Activated CD4-positive, alpha-beta T cell treated with anti-CD3 and anti-CD28 coated beads, Interleukin-2, amount 50 U/mL, for 4 hours (primary cell): ENCODE measurements around the gene ACOT13.
"Not testable (repeated sequence)": the region's sequence is repeated elsewhere in the genome, so short reads cannot be mapped to it uniquely, and the experiment has no call there.

ENCODE experiments used
- DNase-seq, 2 experiments: peaks; one replicate each; pipeline ENCODE4 v3.0.0-alpha.2; 2020

ACOT13 gene

DNA sequence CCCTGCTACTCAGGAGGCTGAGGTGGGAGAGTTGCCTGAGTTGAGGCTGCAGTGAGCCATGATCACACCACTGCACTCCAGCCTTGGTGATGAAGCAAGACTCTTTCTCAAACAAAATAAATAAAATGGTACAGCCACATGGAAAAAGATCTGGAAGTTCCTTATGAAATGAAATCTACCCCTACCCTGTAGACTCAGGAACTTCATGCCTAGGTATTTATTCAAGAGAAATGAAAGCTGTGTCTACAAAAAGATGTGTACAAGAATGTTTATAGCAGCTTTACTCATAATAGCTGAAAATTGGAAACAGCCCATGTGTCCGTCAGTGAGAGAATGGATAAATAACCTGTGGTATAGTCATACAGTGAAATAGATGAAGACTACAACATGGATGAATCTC is 67.3 kb downstream of the ACOT13 start:
- no peak for DNase-seq

DNA sequence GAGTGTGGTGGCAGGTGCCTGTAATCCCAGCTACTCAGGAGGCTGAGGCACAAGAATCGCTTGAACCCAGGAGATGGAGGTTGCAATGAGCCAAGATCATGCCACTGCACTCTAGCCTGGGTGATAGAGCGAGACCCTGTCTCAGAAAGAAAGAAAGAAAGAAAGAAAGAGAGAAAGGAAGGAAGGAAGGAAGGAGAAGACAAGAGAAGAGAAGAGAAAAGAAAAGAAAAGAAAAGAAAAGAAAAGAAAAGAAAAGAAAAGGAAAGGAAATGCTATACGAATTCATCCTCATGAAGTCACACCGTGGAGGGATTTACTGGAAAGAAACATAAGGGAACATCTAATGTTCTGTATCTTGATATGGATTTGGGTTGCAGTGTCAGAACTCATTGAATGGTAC is 67.8 kb downstream of the ACOT13 start:
- DNase-seq = not testable (repeated sequence)

- no peak for DNase-seq
Observed at GRCh38 chr6:24738741-24739140, 71.9 kb downstream of the ACOT13 start.

- DNase-seq = no peak
Observed at GRCh38 chr6:24740861-24741260, 74.0 kb downstream of the ACOT13 start.

GRCh38 chr6:24742216-24742738 is 75.4 kb downstream of the ACOT13 start:
- no peak for DNase-seq

DNA sequence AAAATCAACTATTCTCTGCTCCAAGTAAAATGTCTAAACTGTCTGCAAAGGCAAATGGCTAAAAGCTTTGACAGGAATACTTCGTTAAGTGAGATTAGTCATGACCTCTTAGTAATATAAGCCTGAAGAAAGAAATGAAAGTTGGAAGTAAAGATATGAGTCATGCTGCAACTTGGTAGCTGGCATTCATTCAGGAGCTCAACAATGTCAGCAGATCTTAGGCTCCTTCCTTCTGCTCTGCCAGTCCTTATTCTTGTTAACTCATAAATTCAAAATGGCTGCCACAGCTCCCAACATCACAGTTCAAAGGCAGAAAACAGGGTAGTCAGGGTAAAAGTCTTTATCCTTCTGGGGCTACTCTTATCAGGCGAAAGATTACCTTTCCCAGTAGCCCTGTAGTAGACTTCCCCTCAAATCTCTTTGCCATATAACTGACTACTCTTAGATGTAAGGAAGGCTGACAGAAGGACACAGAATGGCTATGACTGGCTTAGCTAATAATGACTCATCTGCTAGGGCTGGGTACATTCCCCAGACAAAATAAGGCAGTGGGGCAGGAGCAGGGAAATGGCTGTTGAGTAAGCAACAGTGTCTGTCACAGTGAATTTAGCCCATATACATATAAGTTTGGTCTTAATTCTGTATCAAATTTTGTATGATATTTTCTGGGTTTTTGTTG is 76.5 kb downstream of the ACOT13 start:
- DNase-seq = no peak

GRCh38 chr6:24743944-24744335 is 77.1 kb downstream of the ACOT13 start:
- no peak for DNase-seq

DNA sequence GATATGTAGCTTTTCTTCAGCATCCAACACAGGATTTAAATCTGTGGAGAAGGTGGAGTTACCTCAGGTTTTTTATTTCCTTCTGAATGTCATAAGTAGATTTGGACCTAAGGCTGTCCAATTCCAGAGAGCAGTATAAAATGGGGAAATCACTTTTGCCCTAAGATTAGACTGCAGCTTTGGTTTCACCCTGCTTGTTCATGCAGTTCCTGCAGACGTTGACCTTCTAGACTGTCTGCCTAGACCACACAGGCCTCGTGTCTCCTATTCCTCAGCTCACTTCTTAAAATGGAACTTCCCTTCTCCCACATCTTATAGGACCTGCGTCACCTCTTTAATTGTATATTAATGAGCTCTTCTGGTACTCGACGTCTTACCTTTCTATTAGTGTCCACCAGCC is 78.0 kb downstream of the ACOT13 start:
- no peak for DNase-seq

DNA sequence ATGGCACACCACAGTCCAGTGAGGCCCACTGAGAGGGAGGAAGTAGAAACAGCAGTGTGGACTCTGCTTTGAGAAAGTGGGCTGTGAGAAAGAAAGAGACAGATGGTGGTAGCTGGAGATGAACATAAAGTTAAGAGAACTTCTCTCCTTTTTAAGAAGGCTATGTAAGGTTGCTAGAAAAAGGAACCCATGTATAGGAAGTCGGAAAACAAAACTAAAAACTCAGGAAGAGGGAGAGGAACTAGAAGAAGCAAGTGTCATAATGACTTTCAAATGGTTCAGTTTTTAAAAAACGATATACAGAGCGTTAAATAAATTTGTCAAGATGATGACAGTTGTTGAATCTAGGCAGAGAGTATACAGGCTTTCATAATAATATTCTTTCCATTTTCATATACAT is 82.4 kb downstream of the ACOT13 start:
- no peak for DNase-seq

DNA sequence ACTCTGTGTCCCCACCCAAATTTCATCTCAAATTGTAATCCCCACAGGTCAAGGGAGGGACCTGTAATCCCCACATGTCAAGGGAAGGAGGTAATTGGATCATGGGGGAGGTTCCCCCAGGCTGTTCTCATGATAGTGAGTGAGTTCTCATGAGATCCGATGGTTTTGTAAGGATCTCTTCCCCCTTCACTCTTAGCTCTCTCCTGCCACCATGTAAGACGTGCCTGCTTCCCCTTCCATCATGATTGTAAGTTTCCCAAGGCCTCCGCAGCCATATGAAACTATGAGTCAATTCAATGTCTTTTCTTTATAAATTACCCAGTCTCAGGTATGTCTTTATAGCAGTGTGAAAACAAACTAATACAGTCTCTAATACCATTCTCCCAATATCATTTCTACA is 84.0 kb downstream of the ACOT13 start:
- not testable (repeated sequence) for DNase-seq

DNA sequence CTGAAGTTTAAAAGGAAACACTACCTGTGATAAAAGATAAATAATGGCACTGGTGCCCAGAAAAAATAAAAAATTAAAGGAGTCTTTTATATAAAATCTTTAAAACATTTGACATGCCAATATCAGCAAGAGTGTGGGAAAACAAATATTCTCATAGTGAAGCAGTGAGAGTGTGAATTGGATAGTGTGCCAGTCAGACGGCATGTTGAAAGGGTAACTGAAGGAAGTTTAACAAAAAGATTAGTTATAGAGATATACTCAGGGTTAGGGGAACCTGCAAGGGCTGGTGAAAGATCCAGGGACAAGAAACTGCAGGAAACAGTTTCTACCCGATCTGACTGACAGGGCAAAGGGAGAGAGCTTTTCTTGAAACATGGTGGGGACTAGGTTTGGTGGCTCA is 85.6 kb downstream of the ACOT13 start:
- no peak for DNase-seq

DNA sequence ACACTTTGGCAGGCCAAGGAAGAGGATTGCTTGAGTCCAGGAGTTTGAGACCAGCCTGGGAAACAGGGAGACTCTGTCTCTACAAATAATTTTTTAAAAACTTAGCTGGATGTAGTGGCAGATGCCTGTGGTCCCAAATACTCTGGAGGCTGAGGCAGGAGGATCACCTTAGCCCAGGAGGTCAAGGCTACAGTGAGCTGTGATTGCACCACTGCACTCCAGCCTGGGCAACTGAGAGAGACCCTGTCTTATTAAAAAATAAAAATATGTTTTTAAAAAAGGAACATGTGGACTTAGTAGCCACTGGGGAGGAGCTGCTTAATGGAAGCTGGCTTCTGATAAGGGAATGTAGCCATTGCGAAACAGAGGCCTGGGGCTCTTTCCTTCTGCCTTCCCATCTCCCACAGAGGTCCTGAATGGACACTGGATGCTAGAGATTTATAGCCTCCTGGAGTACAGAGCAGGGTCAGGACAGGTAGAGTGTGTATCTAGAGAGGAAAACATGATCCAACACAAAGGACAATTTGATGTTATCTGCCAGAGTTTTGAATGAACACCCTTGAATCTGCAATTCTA is 86.1 kb downstream of the ACOT13 start:
- DNase-seq = no peak

DNA sequence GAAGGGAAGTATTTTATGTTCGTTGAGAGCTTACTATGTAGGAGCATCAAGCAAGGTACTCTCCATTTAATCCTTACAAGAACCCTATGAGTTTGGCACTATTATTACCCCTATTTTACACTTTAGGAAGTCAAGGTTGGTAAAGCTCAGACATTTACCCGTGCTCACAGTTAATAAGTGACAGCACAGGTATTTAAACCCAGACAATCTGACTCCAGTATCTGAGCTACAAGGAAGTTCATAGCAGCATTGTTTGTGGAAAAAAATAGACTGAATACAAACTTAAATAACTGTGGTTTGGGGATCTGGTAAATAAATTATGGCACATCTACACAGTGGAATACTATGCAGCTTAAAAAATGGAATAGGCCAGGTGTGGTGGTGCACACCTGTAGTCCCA is 86.7 kb downstream of the ACOT13 start:
- DNase-seq = no peak

DNA sequence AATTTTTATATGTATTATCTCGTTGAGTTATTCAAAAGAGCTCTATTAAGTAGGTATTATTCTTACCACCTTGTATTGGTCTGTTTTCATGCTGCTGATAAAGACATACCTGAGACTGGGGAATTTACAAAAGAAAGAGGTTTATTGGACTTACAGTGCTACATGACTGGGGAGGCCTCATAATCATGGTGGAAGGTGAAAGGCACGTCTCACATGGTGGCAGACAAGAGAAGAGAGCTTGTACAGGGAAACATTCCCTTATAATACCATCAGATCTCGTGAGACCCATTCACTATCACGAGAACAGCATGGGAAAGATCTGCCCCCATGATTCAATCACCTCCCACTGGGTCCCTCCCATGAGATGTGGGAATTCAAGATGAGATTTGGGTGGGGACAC is 87.5 kb downstream of the ACOT13 start:
- DNase-seq = not testable (repeated sequence)
